ENCODE results near the gene SGPL1.
A peak's percentile ranks its signal among the peaks of the same experiment; 100 is the strongest.
"Not testable (repeated sequence)": the region's sequence is repeated elsewhere in the genome, so short reads cannot be mapped to it uniquely, and the experiment has no call there.

Gene SGPL1

GRCh38 chr10:70851597-70852475, 36.1 kb downstream of the SGPL1 start:
- Mint-ChIP-seq H3K36me3 (ENCODE audit: low read depth) (peaks cover 17% of the 10 kb centered on the region), H3K9me3 (no peaks in the 10 kb centered on the region), H3K27ac (no peak overlapping the region), H3K27me3 (ENCODE audit: low read depth) (no peaks in the 10 kb centered on the region), H3K4me3 (no peak overlapping the region), H3K4me1 (ENCODE audit: low read depth) (peaks cover 20% of the 10 kb centered on the region)
- no peak for DNase-seq (ENCODE audit: low spot score)

GRCh38 chr10:70853038-70853437, 37.3 kb downstream of the SGPL1 start:
- Mint-ChIP-seq H3K9me3 (no peaks in the 10 kb centered on the region), H3K4me3 (no peak overlapping the region), H3K4me1 (ENCODE audit: low read depth) (peaks cover 24% of the 10 kb centered on the region), H3K27me3 (ENCODE audit: low read depth) (no peaks in the 10 kb centered on the region), H3K36me3 (ENCODE audit: low read depth) (peaks cover 14% of the 10 kb centered on the region), H3K27ac (no peak overlapping the region)
- no peak for DNase-seq (ENCODE audit: low spot score)

GRCh38 chr10:70853457-70853856, 37.7 kb downstream of the SGPL1 start:
- H3K36me3 Mint-ChIP-seq (ENCODE audit: low read depth): peaks cover 15% of the 10 kb centered on the region
- no peaks in the 10 kb centered on the region for H3K9me3 Mint-ChIP-seq
- no peaks in the 10 kb centered on the region for H3K27me3 Mint-ChIP-seq (ENCODE audit: low read depth)
- DNase-seq (ENCODE audit: low spot score): no peak
- no peak overlapping the region for H3K27ac Mint-ChIP-seq
- peaks cover 24% of the 10 kb centered on the region for H3K4me1 Mint-ChIP-seq (ENCODE audit: low read depth)
- H3K4me3 Mint-ChIP-seq: no peak overlapping the region

GRCh38 chr10:70856454-70856853, 40.7 kb downstream of the SGPL1 start:
- no peak for DNase-seq (ENCODE audit: low spot score)
- H3K9me3 Mint-ChIP-seq: no peaks in the 10 kb centered on the region
- no peak overlapping the region for H3K27ac Mint-ChIP-seq
- peaks cover 23% of the 10 kb centered on the region for H3K36me3 Mint-ChIP-seq (ENCODE audit: low read depth)
- H3K4me3 Mint-ChIP-seq: no peak overlapping the region
- peaks cover 21% of the 10 kb centered on the region for H3K4me1 Mint-ChIP-seq (ENCODE audit: low read depth)
- no peaks in the 10 kb centered on the region for H3K27me3 Mint-ChIP-seq (ENCODE audit: low read depth)

GRCh38 chr10:70858759-70859158, 43.0 kb downstream of the SGPL1 start:
- DNase-seq (ENCODE audit: low spot score): no peak
- Mint-ChIP-seq H3K4me3 (no peak overlapping the region), H3K9me3 (no peaks in the 10 kb centered on the region), H3K27me3 (ENCODE audit: low read depth) (no peaks in the 10 kb centered on the region), H3K4me1 (ENCODE audit: low read depth) (peaks cover 22% of the 10 kb centered on the region), H3K27ac (no peak overlapping the region), H3K36me3 (ENCODE audit: low read depth) (peaks cover 31% of the 10 kb centered on the region)

- peaks cover 27% of the 10 kb centered on the region for H3K36me3 Mint-ChIP-seq (ENCODE audit: low read depth)
- H3K27me3 Mint-ChIP-seq (ENCODE audit: low read depth); DNase-seq (ENCODE audit: low spot score); H3K9me3 Mint-ChIP-seq; H3K27ac Mint-ChIP-seq; H3K4me3 Mint-ChIP-seq: not testable (repeated sequence)
- H3K4me1 Mint-ChIP-seq (ENCODE audit: low read depth): peaks cover 27% of the 10 kb centered on the region
Measured at GRCh38 chr10:70861495-70862197, 45.9 kb downstream of the SGPL1 start.

GRCh38 chr10:70863470-70864160, 47.9 kb downstream of the SGPL1 start:
- H3K36me3 Mint-ChIP-seq (ENCODE audit: low read depth): peaks cover 25% of the 10 kb centered on the region

GRCh38 chr10:70864935-70865334, 49.2 kb downstream of the SGPL1 start:
- Mint-ChIP-seq H3K36me3 (ENCODE audit: low read depth) (peaks cover 18% of the 10 kb centered on the region), H3K27ac (peak overlapping the region; percentile 35), H3K4me3 (no peak overlapping the region)

More at GRCh38 chr10:70863470-70864160, 47.9 kb downstream of the SGPL1 start:
- Mint-ChIP-seq H3K4me1 (ENCODE audit: low read depth) (peaks cover 17% of the 10 kb centered on the region), H3K4me3 (no peak overlapping the region), H3K9me3 (no peaks in the 10 kb centered on the region), H3K27me3 (ENCODE audit: low read depth) (no peaks in the 10 kb centered on the region), H3K27ac (peak overlapping the region; percentile 8)
- DNase-seq (ENCODE audit: low spot score): no peak

GRCh38 chr10:70866424-70866823, 50.7 kb downstream of the SGPL1 start:
- H3K9me3 Mint-ChIP-seq: no peaks in the 10 kb centered on the region
- no peak overlapping the region for H3K4me3 Mint-ChIP-seq
- no peak overlapping the region for H3K27ac Mint-ChIP-seq
- H3K27me3 Mint-ChIP-seq (ENCODE audit: low read depth): no peaks in the 10 kb centered on the region
- peaks cover 16% of the 10 kb centered on the region for H3K4me1 Mint-ChIP-seq (ENCODE audit: low read depth)
- no peak for DNase-seq (ENCODE audit: low spot score)
- peaks cover 13% of the 10 kb centered on the region for H3K36me3 Mint-ChIP-seq (ENCODE audit: low read depth)

More at GRCh38 chr10:70864935-70865334, 49.2 kb downstream of the SGPL1 start:
- H3K9me3 Mint-ChIP-seq: no peaks in the 10 kb centered on the region
- DNase-seq (ENCODE audit: low spot score): no peak
- no peaks in the 10 kb centered on the region for H3K27me3 Mint-ChIP-seq (ENCODE audit: low read depth)
- H3K4me1 Mint-ChIP-seq (ENCODE audit: low read depth): peaks cover 16% of the 10 kb centered on the region

GRCh38 chr10:70872291-70872690, 56.5 kb downstream of the SGPL1 start:
- no peak for DNase-seq (ENCODE audit: low spot score)
- peaks cover 6% of the 10 kb centered on the region for H3K36me3 Mint-ChIP-seq (ENCODE audit: low read depth)
- H3K4me3 Mint-ChIP-seq: no peak overlapping the region
- H3K9me3 Mint-ChIP-seq: no peaks in the 10 kb centered on the region
- no peaks in the 10 kb centered on the region for H3K27me3 Mint-ChIP-seq (ENCODE audit: low read depth)
- no peaks in the 10 kb centered on the region for H3K4me1 Mint-ChIP-seq (ENCODE audit: low read depth)
- H3K27ac Mint-ChIP-seq: no peak overlapping the region

GRCh38 chr10:70874061-70874460, 58.3 kb downstream of the SGPL1 start:
- H3K9me3 Mint-ChIP-seq: no peaks in the 10 kb centered on the region
- no peak overlapping the region for H3K4me3 Mint-ChIP-seq
- no peak overlapping the region for H3K27ac Mint-ChIP-seq
- no peaks in the 10 kb centered on the region for H3K4me1 Mint-ChIP-seq (ENCODE audit: low read depth)
- peaks cover 9% of the 10 kb centered on the region for H3K36me3 Mint-ChIP-seq (ENCODE audit: low read depth)
- no peak for DNase-seq (ENCODE audit: low spot score)
- no peaks in the 10 kb centered on the region for H3K27me3 Mint-ChIP-seq (ENCODE audit: low read depth)

- Mint-ChIP-seq H3K27ac (no peak overlapping the region), H3K4me1 (ENCODE audit: low read depth) (peaks cover 3% of the 10 kb centered on the region), H3K36me3 (ENCODE audit: low read depth) (peaks cover 11% of the 10 kb centered on the region), H3K9me3 (no peaks in the 10 kb centered on the region), H3K27me3 (ENCODE audit: low read depth) (no peaks in the 10 kb centered on the region), H3K4me3 (no peak overlapping the region)
- DNase-seq (ENCODE audit: low spot score): no peak
Measured at GRCh38 chr10:70879207-70879606, 63.5 kb downstream of the SGPL1 start.

- no peaks in the 10 kb centered on the region for H3K9me3 Mint-ChIP-seq
- peak; percentile 72 for DNase-seq (ENCODE audit: low spot score)
- no peak overlapping the region for H3K4me3 Mint-ChIP-seq
- H3K4me1 Mint-ChIP-seq (ENCODE audit: low read depth): peaks cover 3% of the 10 kb centered on the region
- H3K36me3 Mint-ChIP-seq (ENCODE audit: low read depth): peaks cover 16% of the 10 kb centered on the region
- no peak overlapping the region for H3K27ac Mint-ChIP-seq
- no peaks in the 10 kb centered on the region for H3K27me3 Mint-ChIP-seq (ENCODE audit: low read depth)
Measured at GRCh38 chr10:70880077-70880534, 64.4 kb downstream of the SGPL1 start.

- Mint-ChIP-seq H3K27me3 (ENCODE audit: low read depth) (no peaks in the 10 kb centered on the region), H3K36me3 (ENCODE audit: low read depth) (peaks cover 10% of the 10 kb centered on the region), H3K9me3 (no peaks in the 10 kb centered on the region), H3K4me3 (no peak overlapping the region), H3K27ac (no peak overlapping the region), H3K4me1 (ENCODE audit: low read depth) (peaks cover 15% of the 10 kb centered on the region)
- DNase-seq (ENCODE audit: low spot score): no peak
Measured at GRCh38 chr10:70884741-70885140, 69.0 kb downstream of the SGPL1 start.

All from T-helper 2 cell treated with Interferon-gamma antibody and Interleukin-4, amounts not matched to agents 5 μg/mL and 100 μg/mL, for 36 hours (primary cell).